RWPE2 (cell line): Measurements from ENCODE around the gene PTPA.

Source experiments
- ATAC-seq: fragments of 200-7000 bp; cut with Tn5 transposase; 3 replicates; pipeline ENCODE4 v1.9.1; 2021; ENCODE audit warnings: low read depth
- DNase-seq: peaks from one replicate; pipeline ENCODE4 v3.0.0-alpha.2; 2020; ENCODE audit warnings: low spot score
- H3K27ac ChIP-seq: fragments of 450-650 bp; 2 replicates; pipeline ENCODE4 v1.5.1; 2017; ENCODE audit warnings: mild to moderate bottlenecking; ENCODE audit not compliant: poor library complexity, severe bottlenecking
- H3K27me3 ChIP-seq: fragments of 250-450 bp; sonication (Bioruptor Pico); 2 replicates; pipeline ENCODE4 v1.5.1; 2021; ENCODE audit warnings: mild to moderate bottlenecking, moderate library complexity; ENCODE audit not compliant: insufficient read depth, poor library complexity, severe bottlenecking
- H3K36me3 ChIP-seq: fragments of 250-450 bp; sonication (Bioruptor Pico); 2 replicates; pipeline ENCODE4 v1.5.1; 2020; ENCODE audit warnings: low read depth, mild to moderate bottlenecking, moderate library complexity
- H3K4me1 ChIP-seq: fragments of 250-450 bp; sonication (Bioruptor Pico); 2 replicates; pipeline ENCODE4 v1.5.1; 2021; ENCODE audit warnings: mild to moderate bottlenecking, moderate library complexity; ENCODE audit not compliant: insufficient read depth, poor library complexity, severe bottlenecking
- H3K4me3 ChIP-seq: fragments of 250-450 bp; sonication (Bioruptor Pico); 2 replicates; pipeline ENCODE4 v1.5.1; 2021; ENCODE audit warnings: mild to moderate bottlenecking, moderate library complexity; ENCODE audit not compliant: severe bottlenecking
- H3K9me3 ChIP-seq: fragments of 250-450 bp; sonication (Bioruptor Pico); 2 replicates; pipeline ENCODE4 v1.5.1; 2021; ENCODE audit warnings: mild to moderate bottlenecking, moderate library complexity; ENCODE audit not compliant: severe bottlenecking
- CTCF ChIP-seq: fragments of 450-650 bp; IDR thresholded peaks from one replicate; pipeline ENCODE4 v1.5.1; 2017; ENCODE audit warnings: mild to moderate bottlenecking, moderate library complexity; ENCODE audit not compliant: poor library complexity, severe bottlenecking

The PTPA gene

GRCh38 chr9:129138476-129139232 lies 27.4 kb downstream of the PTPA start:
- no peak for DNase-seq
- H3K4me1 ChIP-seq: peaks cover 36% of the 10 kb centered on the region
- H3K27ac ChIP-seq: peak overlapping the region; percentile 100
- H3K9me3 ChIP-seq: no peaks in the 10 kb centered on the region
- peak; percentile 1; the same call in 1 of the 3 replicates for ATAC-seq
- TF ChIP-seq CTCF: no peak
- no peaks in the 10 kb centered on the region for H3K27me3 ChIP-seq
- peaks cover 52% of the 10 kb centered on the region for H3K36me3 ChIP-seq
- H3K4me3 ChIP-seq: no peak overlapping the region

GRCh38 chr9:129139233-129139992 lies 28.2 kb downstream of the PTPA start:
- Histone ChIP-seq H3K27me3 (no peaks in the 10 kb centered on the region), H3K4me1 (peaks cover 36% of the 10 kb centered on the region), H3K4me3 (no peak overlapping the region), H3K27ac (peak overlapping the region; percentile 100), H3K36me3 (peaks cover 55% of the 10 kb centered on the region), H3K9me3 (no peaks in the 10 kb centered on the region)
- ATAC-seq (peak; percentile 32), DNase-seq (no peak)
- TF ChIP-seq CTCF: peak; percentile 95

- Histone ChIP-seq H3K27me3 (no peaks in the 10 kb centered on the region), H3K4me1 (peaks cover 36% of the 10 kb centered on the region), H3K27ac (peak overlapping the region; percentile 100), H3K4me3 (peak overlapping the region; percentile 27), H3K36me3 (peaks cover 49% of the 10 kb centered on the region), H3K9me3 (no peaks in the 10 kb centered on the region)
- ATAC-seq: peak; percentile 81
- TF ChIP-seq CTCF: no peak
- DNase-seq: peak; percentile 96
These were observed 28.8 kb downstream of the PTPA start for GRCh38 chr9:129139993-129140396.

GRCh38 chr9:129140397-129141065 lies 29.3 kb downstream of the PTPA start:
- peaks cover 36% of the 10 kb centered on the region for H3K4me1 ChIP-seq
- H3K4me3 ChIP-seq: peak overlapping the region; percentile 27
- H3K27ac ChIP-seq: peak overlapping the region; percentile 100
- no peak for TF ChIP-seq CTCF
- H3K9me3 ChIP-seq: no peaks in the 10 kb centered on the region
- H3K27me3 ChIP-seq: no peaks in the 10 kb centered on the region
- H3K36me3 ChIP-seq: peaks cover 44% of the 10 kb centered on the region
- DNase-seq (no peak), ATAC-seq (peak; percentile 10)
